ENCODE data around the gene RXRA. TPM values are rescaled to one million over a fixed set of nuclear protein-coding genes. Genes with fewer than 3 reads are reported as not detected.

Gene RXRA
- total and polyA plus RNA-seq, 2 of the 4 experiments (the other 2 are of a cell fraction), result 7.5 to 17.9 TPM

DNA sequence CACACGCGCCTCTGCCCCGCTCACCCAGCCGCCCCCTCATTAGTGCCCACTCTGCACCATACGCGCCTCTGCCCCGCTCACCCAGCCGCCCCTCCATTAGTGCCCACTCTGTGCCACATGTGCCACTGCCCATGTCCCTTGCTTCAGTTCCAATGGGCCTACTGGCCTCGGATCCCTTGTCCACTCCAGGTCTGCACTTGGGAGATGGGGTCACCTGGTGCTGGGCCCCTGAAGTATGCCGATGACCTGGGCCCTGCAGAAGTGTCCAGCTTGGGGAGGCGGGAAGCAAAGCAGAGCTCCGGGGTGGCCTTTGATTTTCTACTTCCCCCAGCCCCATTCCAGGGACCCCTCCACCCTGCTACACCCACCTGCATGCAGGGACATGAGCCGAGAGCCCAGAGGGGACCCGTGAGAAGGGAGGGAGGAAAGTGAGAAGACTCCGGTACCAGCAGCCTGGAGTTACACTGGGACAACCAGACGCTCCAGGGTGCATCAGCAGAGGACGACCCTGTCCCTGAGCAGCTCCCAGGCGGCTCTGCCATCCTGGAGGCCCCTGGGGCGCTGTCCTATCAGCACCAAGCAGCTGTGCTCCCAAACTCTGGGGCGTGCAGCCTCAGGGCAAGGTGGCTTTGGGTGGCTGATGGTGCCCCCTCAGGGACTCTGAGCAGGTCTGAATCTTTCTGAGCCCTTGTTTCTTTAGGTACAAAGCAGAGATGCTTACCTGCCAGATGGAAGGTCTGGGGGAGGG lies 140.8 kb downstream of the RXRA start:
- H3K4me2 ChIP-seq (ENCODE audit: low read depth, low read length), result no peak overlapping the region
- intact Hi-C loops (cut with micrococcal nuclease), result no loop called here
- H2BK20ac ChIP-seq (ENCODE audit: low read depth, low read length), result no peak overlapping the region
- no peak overlapping the region for H2BK120ac ChIP-seq (ENCODE audit: low read depth, low read length)
- no peak overlapping the region for H3K23ac ChIP-seq (ENCODE audit: low read depth, low read length)
- no peak overlapping the region for H4K5ac ChIP-seq (ENCODE audit: low read depth, low read length)
- no peak overlapping the region for H2AK9ac ChIP-seq (replicated peaks; ENCODE audit: low read depth, low read length, poor library complexity)
- H2BK5ac ChIP-seq (ENCODE audit: low read depth, low read length, poor library complexity, severe bottlenecking), result no peak overlapping the region
- ChIA-PET CTCF (no interaction called here), POLR2A (ENCODE audit: unreplicated experiment) (no interaction called here)
- H3K27me3 ChIP-seq (ENCODE audit: control insufficient read depth, insufficient read depth, low read length), result no peaks in the 10 kb centered on the region
- H2BK15ac ChIP-seq (ENCODE audit: low read depth, low read length), result no peak overlapping the region
- no peaks in the 10 kb centered on the region for H4K20me1 ChIP-seq (ENCODE audit: insufficient read depth, low read length)
- no peak overlapping the region for H4K91ac ChIP-seq (ENCODE audit: insufficient read depth, low read depth, low read length)
- no peak overlapping the region for H3K14ac ChIP-seq (replicated peaks; ENCODE audit: low read depth, low read length)
- WGBS, 2 experiments (ENCODE audit: extremely low coverage in 2 of 2, insufficient read length in 1 of 2), result 60% methylated on average over 2 of the region's 20 CpGs; no CpG with 5 or more reads in 1 of the 2 experiments
- in situ Hi-C loops (cut with MboI; ENCODE audit: low sequenced_read_pairs), result no loop called here
- no peak overlapping the region for H2AK5ac ChIP-seq (ENCODE audit: low read depth, low read length)
- H3K36me3 ChIP-seq (ENCODE audit: control insufficient read depth, insufficient read depth, low read length), result no peaks in the 10 kb centered on the region
- H3K4me3 ChIP-seq (ENCODE audit: insufficient read depth, low read depth, low read length), result no peak overlapping the region
- dilution Hi-C loops (cut with HindIII; ENCODE audit: low sequenced_read_pairs, unreplicated experiment), result no loop called here
- H3K4ac ChIP-seq (ENCODE audit: low read depth, low read length), result no peak overlapping the region
- no peak overlapping the region for H3K9ac ChIP-seq (ENCODE audit: low read depth, low read length)
- DNase-seq (no peak), ATAC-seq (ENCODE audit: low read depth) (peak; percentile 56)
- TF ChIP-seq MAZ (IDR thresholded peaks at IDR 0.05; ENCODE audit: borderline replicate concordance, low read depth, low read length), result no peak
- no peak for TF ChIP-seq RAD21 (IDR thresholded peaks at IDR 0.05; ENCODE audit: low read length)
- no peak for TF ChIP-seq CTCF (conservative IDR thresholded peaks at IDR 0.05; ENCODE audit: low read depth, low read length)
- no peak for TF ChIP-seq MXI1 (IDR thresholded peaks at IDR 0.05; ENCODE audit: borderline replicate concordance, low read depth, low read length)
- no peak for TF ChIP-seq CHD1 (IDR thresholded peaks at IDR 0.05; ENCODE audit: low read depth, low read length)
- no peak for TF ChIP-seq RCOR1 (IDR thresholded peaks at IDR 0.05; ENCODE audit: insufficient replicate concordance, low read length)
- TF ChIP-seq, protein P1, sequence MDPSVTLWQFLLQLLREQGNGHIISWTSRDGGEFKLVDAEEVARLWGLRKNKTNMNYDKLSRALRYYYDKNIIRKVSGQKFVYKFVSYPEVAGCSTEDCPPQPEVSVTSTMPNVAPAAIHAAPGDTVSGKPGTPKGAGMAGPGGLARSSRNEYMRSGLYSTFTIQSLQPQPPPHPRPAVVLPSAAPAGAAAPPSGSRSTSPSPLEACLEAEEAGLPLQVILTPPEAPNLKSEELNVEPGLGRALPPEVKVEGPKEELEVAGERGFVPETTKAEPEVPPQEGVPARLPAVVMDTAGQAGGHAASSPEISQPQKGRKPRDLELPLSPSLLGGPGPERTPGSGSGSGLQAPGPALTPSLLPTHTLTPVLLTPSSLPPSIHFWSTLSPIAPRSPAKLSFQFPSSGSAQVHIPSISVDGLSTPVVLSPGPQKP (IDR thresholded peaks at IDR 0.05; ENCODE audit: borderline replicate concordance, low read depth, low read length), result no peak
- TF ChIP-seq CEBPB (IDR thresholded peaks at IDR 0.05; ENCODE audit: low read depth, low read length), result no peak
- TF ChIP-seq POLR2A (IDR thresholded peaks at IDR 0.05; ENCODE audit: low read depth, low read length), result no peak
- TF ChIP-seq SMC3 (IDR thresholded peaks at IDR 0.05; ENCODE audit: low read depth, low read length), result no peak
- no peak for TF ChIP-seq NFE2L2 (IDR thresholded peaks at IDR 0.05; ENCODE audit: low read depth, low read length)
- no peak overlapping the region for H3K27ac ChIP-seq (ENCODE audit: insufficient read depth, low read length)
- H2AFZ ChIP-seq (replicated peaks; ENCODE audit: low read length, poor library complexity), result no peak overlapping the region
- H3K9me3 ChIP-seq (ENCODE audit: control insufficient read depth, insufficient read depth, low read length), result no peaks in the 10 kb centered on the region
- no peaks in the 10 kb centered on the region for H3K9me1 ChIP-seq (ENCODE audit: insufficient read depth, low read length)
- no peak overlapping the region for H3K18ac ChIP-seq (ENCODE audit: low read depth, low read length)
- BruUV-seq (replicated peaks), result no TSS peak
- no peak overlapping the region for H3K56ac ChIP-seq (ENCODE audit: extremely low read depth, insufficient read depth, low read length)
- peaks cover 4% of the 10 kb centered on the region; the same call in 1 of the 2 replicates for H3K4me1 ChIP-seq (ENCODE audit: control insufficient read depth, insufficient read depth, low read length)
- no peaks in the 10 kb centered on the region for H3K79me1 ChIP-seq (ENCODE audit: low read depth in 1 of 2, low read length in 2 of 2)
- no peak overlapping the region for H4K8ac ChIP-seq (ENCODE audit: low read depth in 2 of 2, low read length in 2 of 2)
